Stimulated activated CD4-positive, alpha-beta T cell treated with anti-CD3 and anti-CD28 coated beads, Interleukin-1b, Interleukin-23, amount 100 ng/mL, for 1 hour (primary cell): ENCODE measurements around the gene RAC3.

Experiments used
- DNase-seq, 2 donors: peaks; one replicate each; pipeline ENCODE4 v3.0.0-alpha.2; 2020; ENCODE audit warnings: low read depth in 2 of 2

The RAC3 gene

GRCh38 chr17:82041144-82041814, 9.8 kb downstream of the RAC3 start:
- DNase-seq, result no peak

DNA sequence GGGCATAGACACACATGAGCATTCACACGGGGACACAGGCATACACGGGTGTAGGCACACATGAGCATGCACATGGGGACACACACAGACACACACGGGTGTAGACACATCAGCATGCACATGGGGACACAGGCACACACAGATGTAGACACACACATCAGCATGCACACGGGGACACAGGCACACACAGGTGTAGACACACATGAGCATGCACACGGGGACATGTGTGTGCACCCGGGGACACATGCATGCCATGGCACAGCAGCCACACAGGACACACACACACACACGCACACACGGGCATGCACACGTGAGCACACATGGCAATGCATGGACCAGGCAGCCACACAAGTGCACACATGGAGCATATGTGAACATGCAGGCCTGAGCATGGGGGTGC, 11.2 kb downstream of the RAC3 start:
- no peak for DNase-seq

GRCh38 chr17:82043507-82043906, 12.0 kb downstream of the RAC3 start:
- no peak for DNase-seq

- no peak for DNase-seq
These were observed 14.5 kb downstream of the RAC3 start for GRCh38 chr17:82045936-82046484.

DNA sequence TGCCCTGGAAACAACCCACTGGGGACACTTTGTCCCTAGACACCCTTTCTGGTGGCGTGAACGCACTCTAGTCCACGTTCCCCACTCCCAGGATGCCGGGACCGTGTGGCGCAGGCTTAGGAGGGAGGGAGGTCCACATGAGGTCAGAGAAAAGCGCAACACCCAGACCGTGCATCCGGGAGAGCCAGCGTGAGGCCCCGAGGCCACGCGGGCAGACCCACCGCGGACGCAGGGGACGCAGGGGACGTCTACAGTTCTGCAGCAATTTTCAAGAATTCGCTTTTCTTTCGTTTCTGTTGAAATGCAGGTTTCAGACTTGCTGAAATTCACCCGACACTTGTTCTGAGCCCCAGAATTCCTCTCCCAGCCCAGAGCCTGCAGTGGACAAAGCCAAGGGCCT, 15.4 kb downstream of the RAC3 start:
- DNase-seq, result no peak

DNA sequence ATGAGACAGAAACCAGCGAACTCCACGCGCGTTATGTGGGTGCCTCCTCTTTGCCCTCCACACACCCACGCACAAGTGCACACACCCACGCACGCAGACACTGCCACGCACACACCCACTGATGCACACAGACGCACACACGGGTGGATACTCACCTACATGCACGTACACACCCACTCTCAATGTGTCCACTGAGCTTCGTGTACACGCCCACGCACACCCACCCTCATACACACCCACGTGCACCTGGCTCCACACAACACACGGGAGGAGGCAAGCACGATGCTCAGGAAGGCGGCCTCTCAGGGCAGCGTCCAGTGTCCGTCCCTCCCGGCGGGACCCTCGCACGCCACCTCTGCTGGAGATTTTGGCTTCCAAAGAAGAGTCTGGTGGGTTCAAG, 15.9 kb downstream of the RAC3 start:
- no peak for DNase-seq

DNA sequence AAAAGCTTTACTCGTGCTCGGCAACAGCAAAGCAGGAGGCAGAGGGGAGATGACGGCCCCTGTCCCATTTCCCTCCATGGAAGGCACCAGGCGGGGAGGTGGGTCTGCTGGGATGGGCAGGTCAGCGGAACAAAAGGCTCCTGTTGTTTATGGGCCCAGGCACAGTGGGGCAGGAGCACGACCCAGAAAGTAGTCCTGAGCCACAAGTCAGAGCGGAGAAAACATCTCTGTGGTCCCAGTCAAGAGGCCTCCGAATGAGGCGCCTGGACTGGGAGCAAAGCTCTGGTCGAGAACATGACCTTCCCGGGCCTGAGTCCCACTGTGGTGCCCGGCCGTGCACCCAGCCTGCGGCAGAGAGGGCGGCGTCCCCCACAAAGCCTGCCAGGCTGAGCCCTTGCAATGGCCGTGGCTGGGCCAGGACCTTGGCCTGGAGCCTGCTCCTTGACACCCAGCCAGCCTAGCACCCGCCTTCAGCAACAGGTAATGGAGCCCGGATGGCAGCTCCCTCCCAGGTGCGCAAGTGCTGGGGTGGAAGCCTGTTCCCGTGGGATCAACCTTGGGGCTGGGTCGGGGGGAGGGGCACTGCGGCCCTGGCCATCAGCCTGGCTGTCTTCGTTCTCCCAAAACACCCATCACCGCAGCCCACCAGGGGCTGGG, 16.6 kb downstream of the RAC3 start:
- no peak for DNase-seq

GRCh38 chr17:82048571-82048971, 17.1 kb downstream of the RAC3 start:
- DNase-seq, result no peak

- no peak for DNase-seq
These were observed 17.6 kb downstream of the RAC3 start for GRCh38 chr17:82049106-82049505.

GRCh38 chr17:82049521-82049971, 18.1 kb downstream of the RAC3 start:
- no peak for DNase-seq

GRCh38 chr17:82050152-82050760, 18.8 kb downstream of the RAC3 start:
- no peak for DNase-seq

- DNase-seq, result no peak
These were observed 19.5 kb downstream of the RAC3 start for GRCh38 chr17:82050761-82051641.

DNA sequence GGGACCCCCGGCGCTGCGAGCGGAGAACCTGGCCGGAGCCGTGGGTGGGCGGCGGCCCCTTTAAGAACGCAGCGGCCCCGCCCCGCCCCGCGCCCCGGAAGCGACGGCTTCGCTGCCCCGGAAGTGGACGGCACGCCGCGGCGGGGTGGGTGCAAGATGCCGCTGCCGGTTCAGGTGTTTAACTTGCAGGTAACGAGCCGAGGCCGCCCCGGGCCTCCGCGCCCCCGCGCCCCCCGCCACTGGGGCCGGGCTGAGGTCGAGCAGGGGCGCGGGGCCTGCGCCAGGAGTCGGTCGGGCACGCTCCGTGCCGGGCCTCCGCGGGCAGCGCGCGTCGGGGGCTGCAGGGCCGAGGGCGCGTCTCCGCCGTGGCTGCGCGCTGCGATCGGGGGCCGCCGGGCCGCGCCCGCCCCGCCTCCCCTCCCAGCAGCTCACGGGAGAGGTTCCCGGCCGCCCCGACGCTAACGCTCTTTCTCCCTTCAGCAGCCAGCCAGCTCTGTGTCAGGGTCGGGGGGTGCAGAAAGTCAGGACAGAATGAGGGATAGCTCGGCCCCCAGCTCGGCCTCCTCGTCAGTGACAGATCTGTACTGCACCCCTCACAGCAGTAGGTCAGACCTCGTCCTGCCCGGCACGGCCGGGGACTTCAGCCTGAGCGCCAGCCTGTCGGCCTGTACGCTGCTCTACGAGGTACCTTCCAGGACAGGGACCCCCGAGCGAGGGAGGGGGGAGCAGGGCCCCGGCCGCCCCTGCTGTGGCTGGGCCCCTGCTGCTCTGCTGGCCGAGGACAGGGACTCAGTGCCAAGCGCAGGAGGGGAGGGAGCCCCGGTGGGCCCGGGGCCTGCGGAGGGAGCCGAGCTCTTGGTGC, 20.5 kb downstream of the RAC3 start, which contains the start of the genes GPS1 and RFNG:
GPS1 (plus strand) TSS at position 123 of the 862 bp plus-strand sequence; CDS start at position 157, 34 bp downstream.
RFNG (minus strand) TSS at position 36 of the 862 bp plus-strand sequence. CDS start 45 bp downstream, outside the sequence.
- DNase-seq, result peak; percentile 53 to 75

DNA sequence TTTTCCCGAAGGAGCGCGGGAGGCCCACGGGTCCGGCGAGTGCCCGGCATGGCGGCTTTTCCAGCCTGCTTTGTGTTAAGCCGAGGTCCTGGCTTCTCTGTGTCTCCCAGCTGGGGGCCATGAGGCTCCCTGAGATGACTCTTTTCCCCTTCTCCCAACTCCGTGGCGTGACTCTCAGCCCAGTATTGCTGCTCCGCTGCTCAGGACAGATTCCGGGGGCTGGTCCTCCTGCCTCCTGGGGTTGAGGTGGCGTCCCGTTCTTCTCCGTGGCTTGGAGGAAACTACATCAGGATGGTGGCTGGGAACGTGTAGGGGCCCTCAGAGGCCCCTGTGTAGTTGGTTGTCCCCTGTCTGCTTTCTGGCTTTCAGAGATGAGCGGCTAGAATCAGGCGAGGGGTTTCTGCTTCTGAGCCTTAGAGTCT, 21.2 kb downstream of the RAC3 start:
- DNase-seq, result no peak

DNA sequence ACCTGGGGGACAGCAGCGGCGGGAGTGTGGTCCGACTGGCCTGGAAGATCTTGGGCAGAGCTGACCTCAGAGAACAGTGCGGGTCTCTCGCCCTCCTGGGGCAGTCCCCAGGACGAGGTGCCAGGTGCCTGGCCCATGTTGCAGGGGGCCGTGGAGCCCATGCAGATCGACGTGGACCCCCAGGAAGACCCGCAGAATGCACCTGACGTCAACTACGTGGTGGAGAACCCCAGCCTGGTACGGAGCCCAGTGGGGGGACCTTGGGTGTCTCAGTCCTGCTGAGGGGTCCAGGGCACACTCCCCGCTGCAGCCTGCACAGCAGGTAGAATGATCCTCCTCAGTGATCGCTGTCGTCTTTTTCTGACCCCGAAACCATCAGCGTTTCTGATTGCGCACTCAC, 21.7 kb downstream of the RAC3 start:
- no peak for DNase-seq

DNA sequence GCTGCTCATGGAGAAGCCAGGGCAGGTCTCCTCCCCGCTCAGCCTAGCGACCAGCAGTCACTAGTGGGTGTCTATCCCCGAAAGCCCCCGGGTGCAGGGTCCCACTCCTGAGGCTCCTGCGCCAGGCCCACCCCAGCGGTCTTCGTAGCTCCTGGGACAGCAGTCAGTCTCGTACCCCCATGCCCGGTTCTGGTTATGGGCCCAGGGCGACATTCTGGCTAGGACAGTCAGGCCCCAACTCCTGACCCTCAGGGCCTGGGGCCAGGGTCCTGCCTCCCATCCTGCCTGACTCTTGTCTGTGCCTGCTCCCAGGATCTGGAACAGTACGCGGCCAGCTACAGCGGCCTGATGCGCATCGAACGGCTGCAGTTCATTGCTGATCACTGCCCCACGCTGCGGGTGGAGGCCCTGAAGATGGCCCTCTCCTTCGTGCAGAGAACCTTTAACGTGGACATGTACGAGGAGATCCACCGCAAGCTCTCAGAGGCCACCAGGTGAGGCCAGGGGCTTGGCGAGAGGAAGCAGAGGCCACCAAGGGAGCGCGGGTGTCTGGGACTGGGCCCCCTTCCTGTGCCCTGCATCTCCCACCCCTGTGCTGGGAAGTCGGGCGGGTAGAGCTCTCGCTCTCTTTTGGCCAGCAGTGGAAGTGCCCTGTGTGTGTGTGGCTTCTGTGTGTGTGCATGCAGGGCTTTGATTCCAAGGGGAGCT, 22.2 kb downstream of the RAC3 start:
- DNase-seq, result no peak

- DNase-seq, result no peak
These were observed 23.0 kb downstream of the RAC3 start for GRCh38 chr17:82054351-82055022.

- no peak for DNase-seq
These were observed 23.8 kb downstream of the RAC3 start for GRCh38 chr17:82055023-82055964.
